GM10847 (cell line): ENCODE data around the gene TMC8.

ENCODE experiments used
- POLR2A ChIP-seq: IDR thresholded peaks from 2 replicates; pipeline ENCODE4 v1.6.1; 2011; ENCODE audit not compliant: insufficient read length; ENCODE audit errors: extremely low read depth

TMC8 gene

GRCh38 chr17:78172249-78173051 lies 41.9 kb downstream of the TMC8 start:
- no peak for TF ChIP-seq POLR2A

GRCh38 chr17:78173097-78173715 lies 42.6 kb downstream of the TMC8 start:
- TF ChIP-seq POLR2A, result peak; percentile 24

- TF ChIP-seq POLR2A, result peak; percentile 28
Observed at GRCh38 chr17:78174346-78174869, 43.8 kb downstream of the TMC8 start.

GRCh38 chr17:78174870-78175642 lies 44.5 kb downstream of the TMC8 start:
- TF ChIP-seq POLR2A, result no peak

- TF ChIP-seq POLR2A, result no peak
Observed at GRCh38 chr17:78175643-78175981, 45.0 kb downstream of the TMC8 start.

- no peak for TF ChIP-seq POLR2A
Observed at GRCh38 chr17:78176548-78177025, 46.0 kb downstream of the TMC8 start.

GRCh38 chr17:78179372-78179771 lies 48.8 kb downstream of the TMC8 start:
- TF ChIP-seq POLR2A, result no peak

- no peak for TF ChIP-seq POLR2A
Observed at GRCh38 chr17:78180083-78180482, 49.5 kb downstream of the TMC8 start.

- TF ChIP-seq POLR2A, result no peak
Observed at GRCh38 chr17:78180508-78180907, 49.9 kb downstream of the TMC8 start.

- no peak for TF ChIP-seq POLR2A
Observed at GRCh38 chr17:78182504-78182903, 51.9 kb downstream of the TMC8 start.

GRCh38 chr17:78183916-78184315 lies 53.3 kb downstream of the TMC8 start:
- TF ChIP-seq POLR2A, result no peak

- TF ChIP-seq POLR2A, result no peak
Observed at GRCh38 chr17:78184351-78184750, 53.8 kb downstream of the TMC8 start.

GRCh38 chr17:78184868-78185267 lies 54.3 kb downstream of the TMC8 start:
- TF ChIP-seq POLR2A, result no peak

- TF ChIP-seq POLR2A, result no peak
Observed at GRCh38 chr17:78185981-78186691, 55.6 kb downstream of the TMC8 start.
